SKM-1 (cell line): ENCODE measurements around the gene WDR7.

ENCODE experiments used
- DNase-seq: peaks from one replicate; lab custom pipeline; 2025; ENCODE audit not compliant: unreplicated experiment; lab: John Stamatoyannopoulos, UW

The WDR7 gene

DNA sequence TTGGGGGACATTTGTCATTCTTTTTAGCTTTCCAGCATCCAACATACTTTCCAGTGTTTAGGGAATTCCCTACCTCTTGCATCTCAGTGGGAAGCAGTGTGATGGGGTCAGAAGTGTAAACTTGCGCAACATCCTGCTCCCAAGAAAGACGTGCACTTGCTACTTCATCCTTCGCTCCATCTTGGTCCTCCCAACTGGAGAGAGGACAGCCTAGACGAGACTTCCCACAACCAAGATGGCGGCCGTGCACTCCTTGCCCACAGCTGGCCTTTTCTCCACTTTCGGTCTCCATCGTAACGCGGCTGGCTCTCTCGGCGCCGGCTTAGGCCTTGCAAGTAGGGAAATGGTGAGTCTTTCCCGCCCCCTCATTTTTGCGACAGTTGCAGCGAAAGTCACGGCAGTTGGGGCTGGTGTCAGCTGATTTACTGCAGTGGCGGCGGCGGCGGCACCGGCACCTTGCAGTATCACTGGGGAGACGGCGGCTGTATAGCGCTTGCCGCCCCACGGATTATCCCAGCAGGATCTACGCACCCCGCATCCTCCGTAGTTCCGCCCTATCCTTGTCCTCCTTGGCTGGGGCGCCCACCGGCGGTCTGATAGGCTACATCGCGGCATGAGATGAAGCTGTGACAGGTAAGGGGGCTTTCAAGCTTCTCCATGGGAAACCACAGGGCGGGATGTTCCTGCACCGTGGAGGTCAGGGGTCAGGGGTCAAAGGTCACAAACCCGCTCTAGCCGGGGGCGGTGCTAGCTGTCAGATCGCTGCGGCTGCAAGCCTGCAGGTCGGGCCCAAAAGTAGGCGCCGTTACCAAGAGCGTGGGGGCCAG is at the start of gene WDR7:
WDR7 (plus strand) TSS at position 416 of the 827 bp plus-strand sequence. CDS start 21,157 bp downstream, outside the sequence.
- peak; percentile 87 for DNase-seq

- no peak for DNase-seq
Measured at GRCh38 chr18:56606618-56607017, 44.5 kb upstream of the WDR7 start.

GRCh38 chr18:56615738-56616520 is 35.2 kb upstream of the WDR7 start:
- no peak for DNase-seq

GRCh38 chr18:56627991-56628390 is 23.2 kb upstream of the WDR7 start:
- DNase-seq, result no peak

DNA sequence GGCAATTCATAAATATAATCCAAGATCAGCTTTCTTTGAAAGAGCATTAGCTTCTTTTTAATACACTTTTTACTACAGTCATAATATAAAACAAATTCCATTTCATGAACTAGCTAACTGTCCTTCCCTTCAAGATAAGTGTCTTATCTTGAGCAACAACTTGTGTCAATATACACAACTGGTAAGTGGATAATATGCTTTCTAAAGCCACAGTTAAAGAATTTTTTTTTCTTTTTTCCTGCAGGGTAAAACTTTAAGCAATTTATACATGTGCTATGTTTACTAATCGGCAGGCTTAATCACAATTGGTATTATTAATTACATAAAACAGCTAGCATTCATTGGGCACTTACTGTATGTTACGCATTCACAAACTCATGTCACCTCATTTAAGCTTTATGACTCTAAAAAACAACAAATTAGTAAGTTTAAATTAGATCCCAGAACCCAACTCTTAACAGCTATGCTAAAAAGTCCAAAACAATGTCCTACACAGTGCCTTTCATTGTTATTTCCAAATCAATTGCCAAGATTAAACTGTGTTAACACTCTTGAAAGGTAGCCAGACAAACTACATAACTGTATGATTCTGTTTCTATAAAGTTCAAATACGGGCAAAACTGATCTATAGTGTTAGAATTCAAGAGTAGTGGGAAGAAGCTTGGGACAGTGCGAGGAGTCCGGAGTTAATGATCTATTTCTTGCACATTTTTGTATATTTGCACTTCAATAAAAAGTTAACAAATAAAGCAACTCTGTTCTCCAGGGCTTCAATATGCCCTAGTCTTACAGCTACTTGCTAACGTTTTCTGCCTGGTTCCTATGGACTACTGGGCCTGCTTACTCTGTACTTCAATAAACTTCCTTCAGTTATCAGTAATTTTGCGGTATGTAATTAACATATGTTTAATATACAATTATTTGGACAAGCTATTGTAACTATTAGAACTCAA is 18.8 kb upstream of the WDR7 start:
- no peak for DNase-seq

- DNase-seq, result no peak
Measured at GRCh38 chr18:56635007-56635406, 16.2 kb upstream of the WDR7 start.

GRCh38 chr18:56637176-56637575 is 14.0 kb upstream of the WDR7 start:
- DNase-seq, result no peak

DNA sequence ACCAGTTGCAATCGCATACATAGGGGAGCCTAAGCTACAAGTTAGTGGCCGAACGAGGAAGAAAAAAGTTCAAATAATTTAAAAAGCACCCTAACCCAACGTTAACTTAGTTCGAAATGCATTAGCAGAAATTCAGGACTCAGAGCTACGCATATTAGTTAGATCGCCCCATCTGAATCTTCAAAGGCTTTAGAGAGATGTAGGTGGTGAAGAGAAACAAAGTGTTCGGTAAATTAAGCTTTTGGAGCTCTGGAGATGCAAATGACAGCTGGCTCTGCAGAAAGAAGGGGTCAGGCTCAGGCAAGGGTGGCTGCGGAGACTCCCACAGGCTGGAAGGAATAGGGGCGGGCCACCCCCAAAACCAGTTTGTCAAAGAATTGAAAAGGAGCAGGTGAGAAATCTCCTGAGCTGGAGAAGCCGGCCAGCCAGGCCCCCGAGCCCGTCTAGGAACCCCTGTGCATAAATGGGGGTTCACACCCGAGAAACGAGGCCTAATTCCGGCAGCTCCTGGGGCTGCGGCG is 13.4 kb upstream of the WDR7 start:
- DNase-seq, result no peak

DNA sequence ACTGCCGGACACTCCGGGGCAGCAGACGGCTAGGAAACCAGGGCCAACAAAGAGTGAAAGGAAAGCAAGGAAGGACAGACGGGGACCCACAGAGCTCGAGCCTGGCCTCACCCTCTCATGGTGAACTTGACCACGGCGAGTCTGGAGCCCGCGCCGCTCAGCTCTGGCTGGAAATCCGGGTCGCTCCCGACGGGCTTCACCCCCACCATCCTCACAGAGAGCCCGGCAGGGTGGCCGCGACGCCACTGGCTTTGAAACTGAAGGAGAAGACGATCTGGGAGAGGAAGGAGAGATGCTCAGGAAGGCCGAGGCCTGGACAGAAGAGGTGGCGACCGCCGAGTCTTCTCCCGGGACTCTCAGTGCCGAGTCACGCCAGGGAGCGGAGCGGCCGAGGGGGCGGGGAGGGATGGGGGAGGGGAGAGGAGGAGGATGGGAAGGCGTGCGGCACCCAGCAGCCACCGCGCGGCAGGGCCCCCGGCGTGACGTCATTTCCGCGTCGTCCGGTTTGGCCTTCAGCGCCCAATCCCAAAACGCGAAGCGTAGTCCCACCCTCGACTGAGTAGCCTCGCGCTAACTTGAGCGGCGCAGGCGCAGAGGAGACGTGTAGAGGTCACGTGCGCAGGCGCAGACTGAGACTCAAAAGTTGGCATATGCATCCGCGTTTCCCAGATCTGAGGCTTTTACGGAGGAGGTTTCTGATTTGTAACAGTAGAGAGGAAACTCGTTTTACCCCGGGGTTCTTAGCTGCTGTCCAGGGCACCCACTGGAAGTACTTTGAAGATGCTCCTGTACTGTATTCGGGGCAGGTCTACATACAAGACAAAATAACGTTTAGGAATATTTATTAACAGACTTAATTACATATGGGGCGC is 12.7 kb upstream of the WDR7 start, which contains the start of gene TXNL1:
TXNL1 (minus strand) TSS at position 361 of the 872 bp plus-strand sequence; CDS start at position 209, 152 bp downstream.
- DNase-seq, result peak; percentile 90

- DNase-seq, result no peak
Measured at GRCh38 chr18:56639104-56639381, 12.1 kb upstream of the WDR7 start.

DNA sequence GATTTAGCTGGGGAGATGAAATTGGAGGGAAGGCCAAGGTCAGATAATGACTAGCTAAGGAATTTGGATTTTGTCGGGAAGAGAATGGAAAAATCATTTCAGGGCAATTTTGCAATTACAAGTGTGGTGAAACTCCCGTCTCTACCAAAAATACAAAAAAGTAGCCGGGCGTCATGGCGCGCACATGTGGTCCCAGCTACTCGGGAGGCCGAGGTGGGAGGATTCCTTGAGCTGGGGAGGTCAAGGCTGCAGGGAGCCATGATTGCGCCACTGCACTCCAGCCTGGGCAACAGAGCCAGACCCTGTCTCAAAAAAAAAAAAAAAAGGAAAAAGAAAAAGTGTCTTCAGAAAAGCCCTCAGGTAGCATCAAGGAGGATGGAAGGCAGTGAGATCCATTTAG is 11.6 kb upstream of the WDR7 start:
- no peak for DNase-seq

DNA sequence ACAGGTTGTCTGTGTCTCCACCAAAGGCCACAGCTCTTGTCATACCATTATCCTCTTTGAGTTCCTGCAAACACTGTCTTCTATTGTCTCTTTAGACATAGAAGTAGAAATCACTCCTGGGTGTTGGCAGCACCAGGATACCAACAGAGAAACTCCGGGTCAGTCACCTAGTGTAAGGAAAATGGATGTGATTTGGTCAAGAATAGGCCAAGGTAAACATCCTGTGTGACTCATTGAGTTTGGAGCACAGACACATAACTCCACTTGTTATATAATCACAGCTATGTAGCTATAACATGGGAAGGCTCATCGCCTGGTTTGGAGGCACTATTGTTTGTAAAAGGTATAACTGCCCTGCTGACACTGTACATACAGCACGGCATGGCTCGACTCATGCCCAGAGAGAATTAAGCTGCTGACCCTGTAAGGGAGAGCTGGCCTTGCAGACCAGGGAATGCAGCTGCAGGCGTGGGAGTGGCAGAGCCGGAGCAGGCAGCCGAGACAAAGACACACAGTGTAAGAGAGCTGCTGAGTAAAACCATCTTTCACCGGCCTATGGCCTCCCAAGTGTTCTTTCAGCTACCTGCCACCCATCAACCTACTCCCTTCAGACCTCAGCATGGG is 9.3 kb upstream of the WDR7 start:
- DNase-seq, result no peak

GRCh38 chr18:56643381-56643780 is 7.8 kb upstream of the WDR7 start:
- no peak for DNase-seq

DNA sequence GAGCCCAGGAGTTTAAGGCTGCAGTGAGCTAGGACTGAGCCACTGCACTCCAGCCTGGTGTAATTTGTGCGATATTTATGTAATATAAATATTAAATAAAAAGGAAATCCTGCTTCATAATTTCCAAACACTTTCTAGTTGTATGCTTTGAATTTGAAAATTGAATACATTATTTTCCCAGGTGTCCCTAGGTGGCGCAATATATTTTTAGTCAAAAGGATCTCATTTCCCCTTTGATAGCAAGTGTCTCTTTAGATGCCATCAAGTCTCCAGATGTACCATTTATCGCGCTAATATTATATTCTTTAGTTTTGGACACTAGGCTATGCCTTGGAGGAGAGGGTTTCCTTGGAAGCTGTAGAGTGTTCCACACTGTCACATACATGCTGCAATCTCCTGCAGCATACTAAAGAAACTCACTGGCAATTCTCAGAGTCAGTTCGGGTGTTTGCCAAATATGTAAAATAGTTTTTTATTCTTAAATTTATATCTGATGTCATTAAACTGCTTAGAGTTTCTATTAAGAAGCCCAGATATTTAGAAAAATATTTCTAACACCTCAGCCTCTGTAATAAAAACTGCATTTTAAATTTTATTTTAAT is 5.6 kb upstream of the WDR7 start:
- no peak for DNase-seq

- no peak for DNase-seq
Measured at GRCh38 chr18:56647071-56647470, 4.1 kb upstream of the WDR7 start.

- no peak for DNase-seq
Measured at GRCh38 chr18:56647951-56648893, 2.9 kb upstream of the WDR7 start.

DNA sequence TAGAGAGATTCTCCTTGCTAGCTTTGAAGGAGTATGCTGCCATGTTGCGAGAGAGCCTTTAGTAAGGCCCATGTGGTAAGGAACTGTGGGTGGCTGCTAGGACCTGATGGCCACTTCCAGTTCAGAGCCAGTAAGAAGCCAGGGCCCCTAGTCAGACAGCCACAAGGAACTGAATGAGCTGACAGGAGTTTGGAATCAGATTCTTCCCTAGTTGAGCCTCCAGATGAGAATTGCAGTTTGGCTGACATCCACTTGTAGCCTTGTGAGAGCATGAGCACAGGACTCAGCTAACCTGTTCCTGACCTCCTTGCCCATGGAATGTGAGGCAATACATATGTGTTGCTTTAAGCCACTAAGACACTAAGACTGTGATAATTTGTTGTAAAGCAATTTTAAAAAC is 1.2 kb upstream of the WDR7 start:
- no peak for DNase-seq

- DNase-seq, result no peak
Measured at GRCh38 chr18:56651771-56652092, 573 bp downstream of the WDR7 start.
